Right ventricle myocardium superior (tissue), 1 donor: ENCODE measurements around the gene OCA2. TPM values are rescaled to one million over a fixed set of nuclear protein-coding genes. Genes with fewer than 3 reads are reported as not detected.

ENCODE experiments used
- ATAC-seq: fragments of 200-7000 bp; cut with Tn5 transposase; one replicate; pipeline ENCODE4 v1.9.1; 2020; ENCODE audit warnings: mild to moderate bottlenecking; ENCODE audit not compliant: poor library complexity
- DNase-seq: peaks from one replicate; pipeline ENCODE4 v3.0.0-alpha.2; 2020
- intact Hi-C: fragments of 100-400 bp; cut with DNase I; formaldehyde crosslinking; loops from one replicate; pipeline ENCODE4 v1.11.2; 2022
- total RNA-seq: library from RNA; stranded (reverse); fragmentation: NEBNext Ultra II Directional; extraction: Animal tissue kit (Norgen Biotek cat#: 25700); gene quantifications from one replicate; pipeline ENCODE4 v1.2.1, GENCODE V29; 2021
- donor health status: DM: no; HTN: yes; CAD: no; lungs with severe emphysema.

Gene OCA2
- total RNA-seq, 1 donor from 2014 or later = 0.16 TPM

DNA sequence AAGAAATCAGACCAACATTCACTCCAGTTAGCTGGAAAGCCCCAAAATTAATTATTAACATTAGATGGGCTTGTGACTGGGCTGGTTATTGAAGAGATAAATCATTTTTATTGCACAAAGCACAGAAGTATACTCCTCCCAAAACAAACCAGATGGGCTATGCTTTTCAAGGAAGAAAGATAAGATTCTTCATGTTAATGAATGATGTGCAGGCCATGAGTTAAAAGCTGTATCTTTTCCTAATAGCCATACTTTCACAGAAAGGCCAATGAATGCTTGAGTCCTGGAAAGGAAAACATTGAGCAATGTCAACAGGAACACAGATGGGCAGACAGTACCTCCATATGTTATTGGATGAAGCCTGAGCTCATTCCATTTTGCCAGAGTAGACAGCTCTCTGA lies 55.4 kb downstream of the OCA2 start:
- ATAC-seq = no peak
- intact Hi-C loops = no loop called here
- no peak for DNase-seq

DNA sequence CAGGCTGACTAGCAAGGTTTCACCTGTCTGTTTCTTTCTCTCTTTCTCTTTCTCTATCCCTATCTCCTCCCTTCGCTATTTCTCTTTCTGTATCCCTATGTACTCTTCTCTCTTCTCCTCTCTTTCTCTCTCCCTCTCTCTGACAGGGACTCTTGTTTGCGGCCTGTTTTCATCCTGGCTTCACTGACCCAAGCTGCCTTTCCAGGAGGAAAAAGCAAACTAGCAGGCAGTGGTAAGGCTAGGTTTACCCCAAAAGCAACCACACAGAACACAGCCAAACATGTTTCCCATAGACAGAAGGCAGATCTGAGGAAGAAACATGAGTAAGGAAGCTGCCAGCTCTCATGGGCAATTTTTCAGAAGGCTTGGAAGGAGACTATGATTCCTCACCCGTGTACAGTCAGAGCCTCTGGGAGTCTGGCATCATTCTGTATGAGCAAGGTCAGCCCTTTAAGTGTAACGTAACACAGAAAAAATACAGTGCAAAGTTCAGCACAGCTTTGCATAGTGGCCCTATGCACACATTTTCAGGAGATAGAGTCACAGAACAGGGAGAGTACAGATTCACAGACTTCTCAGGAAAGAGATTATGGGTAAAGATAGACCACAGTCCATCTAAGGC lies 61.0 kb downstream of the OCA2 start:
- intact Hi-C loops = no loop called here
- no peak for ATAC-seq
- DNase-seq = no peak

DNA sequence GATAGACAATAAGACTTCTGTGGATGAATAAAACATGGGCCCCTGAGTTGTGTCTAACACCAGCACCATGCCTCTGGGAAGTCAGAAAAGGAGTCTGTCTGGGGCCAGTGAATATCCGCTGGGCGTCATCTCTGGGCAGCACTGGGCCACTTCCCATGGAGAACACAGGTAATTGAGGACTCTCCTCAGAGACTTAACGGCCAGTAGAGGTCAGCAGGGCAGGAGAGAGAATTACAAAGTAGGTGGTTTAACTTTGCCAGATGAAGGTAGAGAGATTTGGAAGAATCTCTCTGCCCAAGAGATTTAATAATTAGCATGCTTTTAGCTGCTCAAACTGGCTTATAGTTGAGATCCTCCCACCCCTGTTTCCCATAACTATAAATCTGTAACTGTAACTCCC lies 65.7 kb downstream of the OCA2 start:
- no peak for ATAC-seq
- intact Hi-C loops = no loop called here
- no peak for DNase-seq

DNA sequence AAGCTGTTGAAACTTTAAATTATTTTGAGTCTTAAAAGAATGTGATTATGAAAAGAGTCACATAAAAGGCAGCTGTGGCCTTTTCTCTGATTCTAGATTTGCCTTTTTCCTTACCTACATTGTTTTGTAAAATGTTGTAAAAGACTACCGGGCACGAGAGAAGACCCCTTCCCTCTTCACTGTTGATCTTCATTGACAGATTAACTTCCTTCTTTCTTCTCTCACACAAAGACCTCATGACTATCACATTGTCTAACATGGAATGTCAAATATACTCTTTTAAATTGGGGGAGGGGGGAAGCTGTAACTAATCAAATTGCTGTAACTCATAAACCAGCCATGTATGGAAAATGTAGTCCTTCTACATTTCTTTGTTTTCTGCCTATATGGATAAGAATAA lies 68.3 kb downstream of the OCA2 start:
- intact Hi-C loops = no loop called here
- DNase-seq (no peak), ATAC-seq (no peak)

GRCh38 chr15:28027714-28028076 lies 71.4 kb downstream of the OCA2 start:
- no peak for DNase-seq
- ATAC-seq = no peak
- intact Hi-C loops = no loop called here

DNA sequence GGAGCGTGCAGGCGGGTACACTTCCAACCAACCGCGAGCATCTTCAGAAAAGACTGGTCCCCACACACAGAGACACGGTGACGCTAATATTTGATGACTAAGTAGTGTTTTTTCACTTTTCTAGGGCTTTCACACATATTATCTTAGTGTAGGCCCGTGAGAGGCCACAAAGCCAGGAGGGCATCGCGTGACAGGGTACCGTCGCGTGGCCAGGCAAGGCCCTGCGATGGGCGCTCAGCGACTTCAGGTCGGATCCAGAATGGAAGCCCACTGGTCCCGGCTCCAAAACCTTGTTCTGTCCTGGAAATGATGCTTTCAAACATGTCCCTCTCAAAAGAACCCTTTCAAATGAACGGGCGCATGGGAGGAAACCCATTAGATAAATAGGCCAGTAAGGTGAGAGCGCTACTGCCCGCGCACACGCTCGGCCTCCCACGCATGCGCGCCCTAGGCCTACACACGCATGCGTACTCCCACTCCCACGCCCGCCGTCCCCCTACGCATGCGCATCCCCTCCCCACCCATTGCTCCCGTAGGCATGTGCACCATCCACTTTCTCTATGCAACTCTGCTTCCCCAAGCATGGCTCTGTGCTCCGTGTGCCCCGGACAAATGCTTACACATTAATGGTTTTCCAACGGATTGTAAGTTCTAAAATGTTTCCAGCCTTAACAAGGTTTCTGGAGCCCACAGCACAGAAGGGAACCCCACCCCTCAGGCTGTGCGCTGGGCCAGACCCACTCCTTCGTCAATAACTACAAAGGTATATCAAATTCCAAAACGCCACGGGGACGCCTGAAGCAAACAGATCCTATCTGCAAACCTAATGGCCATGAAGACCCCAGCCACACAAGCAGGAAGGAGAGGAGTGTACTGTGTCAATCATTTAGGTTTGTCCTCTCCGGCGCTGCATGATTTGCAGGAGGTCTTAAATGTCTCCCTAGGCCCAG lies 72.1 kb downstream of the OCA2 start:
- intact Hi-C loops = no loop called here
- ATAC-seq = no peak
- no peak for DNase-seq

GRCh38 chr15:28026221-28026620 lies 72.9 kb downstream of the OCA2 start:
- intact Hi-C loops = no loop called here
- DNase-seq (no peak), ATAC-seq (no peak)

DNA sequence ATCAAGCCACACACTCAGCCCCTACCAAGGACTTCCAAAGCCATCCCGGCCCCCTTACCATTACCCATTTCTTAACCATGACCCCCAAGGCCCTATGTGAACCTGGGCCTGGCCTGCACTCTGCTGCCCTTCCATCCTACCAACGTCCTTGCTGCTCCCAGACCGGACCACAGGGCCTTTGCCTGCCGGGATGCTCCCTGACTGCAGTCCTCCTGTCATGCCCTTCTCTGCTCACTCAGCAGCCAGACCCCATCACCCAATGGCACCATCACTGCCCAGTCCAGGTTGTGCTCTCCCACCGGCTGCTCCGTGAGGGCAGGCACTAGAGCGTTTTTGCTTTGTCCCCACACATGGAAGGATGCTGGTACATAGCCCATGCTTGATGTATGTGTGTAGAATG lies 73.7 kb downstream of the OCA2 start:
- intact Hi-C loops = no loop called here

DNA sequence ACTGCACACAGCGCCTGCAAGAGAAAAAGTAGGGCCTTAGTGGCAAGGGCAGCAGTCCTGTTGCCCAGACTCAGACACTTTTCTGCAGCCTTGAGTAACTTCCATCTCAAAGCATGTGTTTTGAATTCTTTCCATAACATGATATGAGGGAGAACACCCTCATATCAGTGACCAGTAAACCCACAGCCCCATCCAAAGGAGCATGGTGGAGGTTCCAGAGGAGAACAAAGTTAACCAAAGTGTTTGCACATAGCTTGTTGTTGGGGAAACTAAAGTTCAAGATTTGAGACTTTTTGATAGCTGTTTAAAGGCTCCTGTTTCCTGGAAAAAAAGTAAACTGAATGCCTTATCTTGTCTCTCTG lies 74.2 kb downstream of the OCA2 start:
- no peak for DNase-seq
- no peak for ATAC-seq
- intact Hi-C loops = no loop called here

More for the DNA sequence above, 73.7 kb downstream of the OCA2 start:
- DNase-seq (no peak), ATAC-seq (no peak)

DNA sequence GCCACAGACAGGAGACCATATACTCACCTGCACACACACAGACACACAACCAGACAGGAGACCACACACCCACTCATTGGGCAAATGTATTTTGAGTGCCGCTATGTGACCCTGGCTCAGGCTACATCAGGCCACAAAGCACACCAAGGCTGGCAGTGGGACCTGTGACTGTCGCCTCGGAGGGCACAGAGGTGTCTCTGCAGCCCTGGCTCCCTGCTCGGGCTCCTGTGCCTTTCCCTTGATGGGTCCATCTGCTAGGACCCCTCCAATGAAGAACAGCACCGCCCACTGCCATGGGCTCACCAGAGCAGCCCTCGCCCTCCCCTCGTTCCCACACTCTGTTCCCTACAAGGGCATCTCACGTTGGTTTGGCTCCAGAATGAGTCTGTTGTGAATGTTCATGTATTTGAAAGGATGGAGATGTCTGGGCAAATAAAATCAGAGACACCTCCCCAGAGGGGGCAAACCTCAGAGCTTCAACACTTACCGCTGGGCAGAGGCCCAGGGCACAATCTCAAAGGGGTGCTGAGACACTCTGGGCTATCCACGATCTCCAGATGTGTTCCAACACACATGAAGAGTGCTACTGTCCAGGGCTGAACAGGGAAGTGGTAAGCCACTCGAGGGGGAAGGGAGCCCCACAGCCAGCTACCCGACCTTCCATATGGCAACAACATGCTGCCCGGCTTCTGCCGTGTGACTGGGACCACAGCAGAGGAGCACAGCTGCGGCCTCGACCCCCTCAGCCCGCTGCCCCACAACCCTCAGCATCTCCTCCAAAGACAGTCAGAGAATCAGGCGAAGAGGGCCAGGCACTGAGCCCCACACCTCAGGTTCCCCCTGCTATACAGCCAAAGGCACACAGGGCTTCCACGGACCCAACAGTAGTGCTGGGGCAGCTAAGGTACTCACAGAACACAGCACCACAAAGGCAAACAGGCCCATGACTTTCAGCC lies 74.9 kb downstream of the OCA2 start:
- no peak for DNase-seq
- intact Hi-C loops = no loop called here
- ATAC-seq = no peak

- intact Hi-C loops = no loop called here
- ATAC-seq (no peak), DNase-seq (no peak)
These were observed 75.7 kb downstream of the OCA2 start for GRCh38 chr15:28023422-28023821.

- intact Hi-C loops = no loop called here
- ATAC-seq (no peak), DNase-seq (no peak)
These were observed 76.2 kb downstream of the OCA2 start for GRCh38 chr15:28022961-28023360.

GRCh38 chr15:28022181-28022580 lies 76.9 kb downstream of the OCA2 start:
- intact Hi-C loops = no loop called here
- ATAC-seq (no peak), DNase-seq (no peak)

DNA sequence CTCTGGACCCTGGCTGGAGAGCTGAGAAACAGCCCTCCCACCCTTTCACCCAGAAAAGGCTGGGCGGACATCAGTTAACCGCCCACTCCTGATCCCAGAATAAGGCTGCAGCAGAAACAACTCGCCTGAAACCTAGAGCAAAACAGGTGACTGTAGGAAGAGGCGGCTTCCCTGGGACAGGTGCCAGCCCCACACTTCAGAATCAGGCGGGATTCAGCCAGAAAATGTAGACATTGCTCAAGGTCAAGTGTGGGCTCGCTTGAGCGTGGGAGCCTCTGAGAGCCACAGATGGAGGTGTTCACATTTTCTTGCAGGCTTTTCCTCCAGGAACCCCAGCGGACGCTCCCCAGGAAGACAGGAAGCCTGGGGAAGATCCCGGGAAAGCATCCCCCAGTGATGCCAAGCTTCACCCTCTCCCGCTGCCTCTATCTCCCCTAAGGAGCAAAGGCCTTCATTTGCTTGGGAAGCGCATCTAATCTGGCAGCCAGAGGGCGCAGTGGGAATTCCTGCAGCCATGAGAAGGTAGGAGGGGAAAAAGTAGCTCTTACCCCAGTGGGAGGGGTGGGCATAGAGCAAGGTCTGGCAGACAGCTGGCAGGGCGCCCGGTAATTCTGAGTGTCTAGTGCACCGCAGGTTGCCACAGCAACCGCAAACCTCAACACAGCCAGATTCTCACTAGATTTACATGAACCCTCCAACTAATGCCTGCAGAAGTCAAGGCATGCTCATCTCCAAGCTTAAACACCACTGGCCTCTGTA lies 77.7 kb downstream of the OCA2 start:
- DNase-seq = no peak
- intact Hi-C loops = no loop called here
- ATAC-seq = peak; percentile 71

DNA sequence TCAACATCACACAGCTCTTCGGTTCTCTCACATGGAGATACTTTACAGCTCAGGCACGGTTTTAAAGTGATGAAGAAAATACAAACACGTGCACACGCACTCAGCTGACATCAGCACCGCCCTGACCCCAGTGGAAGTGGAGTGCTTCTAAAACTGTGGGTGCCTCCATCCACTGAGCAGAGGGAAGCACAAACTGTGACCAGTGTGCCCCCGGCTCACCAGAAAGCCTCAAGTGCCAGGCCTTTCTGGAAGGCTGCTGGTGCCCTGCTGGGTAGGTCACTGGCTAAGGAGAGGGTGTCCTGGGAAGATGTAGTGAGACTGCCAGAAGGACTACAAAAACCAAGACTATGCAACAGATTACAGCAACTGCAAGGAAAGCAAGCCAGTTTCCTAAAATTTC lies 78.5 kb downstream of the OCA2 start:
- ATAC-seq (no peak), DNase-seq (no peak)
- intact Hi-C loops = no loop called here

GRCh38 chr15:28019594-28020309 lies 79.4 kb downstream of the OCA2 start:
- DNase-seq (no peak), ATAC-seq (no peak)
- intact Hi-C loops = no loop called here

GRCh38 chr15:28018291-28019044 lies 80.6 kb downstream of the OCA2 start:
- intact Hi-C loops = no loop called here
- DNase-seq (no peak), ATAC-seq (no peak)
